ENCODE data around the gene SYT11.
A peak's percentile ranks its signal among the peaks of the same experiment; 100 is the strongest.
"Not testable (repeated sequence)": the region's sequence is repeated elsewhere in the genome, so short reads cannot be mapped to it uniquely, and the experiment has no call there.

SYT11 gene

GRCh38 chr1:155889566-155889965 is 30.2 kb downstream of the SYT11 start:
- no peak overlapping the region for H3K9ac ChIP-seq
- H3K4me3 ChIP-seq: no peak overlapping the region
- no peak overlapping the region for H3K4me2 ChIP-seq
- H3K27ac ChIP-seq: no peak overlapping the region
- H4K20me1 ChIP-seq: peaks cover 0 to 18% (median 0%) of the 10 kb centered on the region in 11 experiments; a peak in 3 of 22 replicates
- H3K9me3 ChIP-seq (replicated peaks in 1 of 11): no peaks in the 10 kb centered on the region
- H3K4me1 ChIP-seq: peaks cover 6 to 24% (median 14%) of the 10 kb centered on the region in 10 experiments; a peak in 17 of 20 replicates
- peaks cover 8 to 63% (median 42%) of the 10 kb centered on the region in 11 experiments; a peak in 20 of 22 replicates for H3K36me3 ChIP-seq
- no peaks in the 10 kb centered on the region for H3K27me3 ChIP-seq
- TF ChIP-seq Cebpa-rat (IDR thresholded peaks at IDR 0.05): no peak

GRCh38 chr1:155890251-155890650 is 30.9 kb downstream of the SYT11 start:
- H3K4me3 ChIP-seq: no peak overlapping the region
- H3K27me3 ChIP-seq: no peaks in the 10 kb centered on the region
- H3K9ac ChIP-seq: no peak overlapping the region
- H3K4me1 ChIP-seq: peaks cover 6 to 26% (median 14%) of the 10 kb centered on the region in 10 experiments; a peak in 17 of 20 replicates
- no peak overlapping the region for H3K27ac ChIP-seq
- H3K9me3 ChIP-seq (replicated peaks in 1 of 11): no peaks in the 10 kb centered on the region
- peaks cover 0 to 11% (median 0%) of the 10 kb centered on the region in 11 experiments; a peak in 3 of 22 replicates for H4K20me1 ChIP-seq
- no peak for TF ChIP-seq Cebpa-rat (IDR thresholded peaks at IDR 0.05)
- H3K36me3 ChIP-seq: peaks cover 10 to 63% (median 37%) of the 10 kb centered on the region in 11 experiments; a peak in 20 of 22 replicates
- no peak overlapping the region for H3K4me2 ChIP-seq

GRCh38 chr1:155892796-155893195 is 33.4 kb downstream of the SYT11 start:
- H3K9ac ChIP-seq: 0 out of 22 replicates have a peak overlapping the region, but pooled peaks of 1 of the 11 experiments have one; percentile 2
- TF ChIP-seq Cebpa-rat (IDR thresholded peaks at IDR 0.05): no peak
- no peaks in the 10 kb centered on the region for H3K9me3 ChIP-seq (replicated peaks in 1 of 11)
- no peak overlapping the region for H3K4me3 ChIP-seq
- peak overlapping the region in 3 of 11 experiments; percentile 2 to 27 (median 18); a peak in 3 of 22 replicates for H3K27ac ChIP-seq
- H4K20me1 ChIP-seq: peaks cover 0 to 17% (median 3%) of the 10 kb centered on the region in 11 experiments; a peak in 5 of 22 replicates
- no peaks in the 10 kb centered on the region for H3K27me3 ChIP-seq
- H3K4me2 ChIP-seq: no peak overlapping the region
- peaks cover 6 to 26% (median 14%) of the 10 kb centered on the region in 10 experiments; a peak in 17 of 20 replicates for H3K4me1 ChIP-seq
- H3K36me3 ChIP-seq: peaks cover 23 to 63% (median 38%) of the 10 kb centered on the region in 11 experiments

GRCh38 chr1:155893389-155894142 is 34.2 kb downstream of the SYT11 start:
- peak overlapping the region in 2 of 11 experiments; percentile 14 to 29; a peak in 3 of 22 replicates for H3K9ac ChIP-seq
- peaks cover 25 to 63% (median 35%) of the 10 kb centered on the region in 11 experiments for H3K36me3 ChIP-seq
- 0 out of 22 replicates have a peak, but pooled peaks of 1 of the 11 experiments have one; percentile 13 for TF ChIP-seq Cebpa-rat (IDR thresholded peaks at IDR 0.05)
- no peak overlapping the region for H3K4me3 ChIP-seq
- peak overlapping the region in 4 of 11 experiments; percentile 4 to 41 (median 11); a peak in 8 of 22 replicates for H3K27ac ChIP-seq
- peaks cover 6 to 26% (median 14%) of the 10 kb centered on the region in 10 experiments; a peak in 17 of 20 replicates for H3K4me1 ChIP-seq
- peaks cover 0 to 23% (median 5%) of the 10 kb centered on the region in 11 experiments; a peak in 7 of 22 replicates for H4K20me1 ChIP-seq
- no peaks in the 10 kb centered on the region for H3K9me3 ChIP-seq (replicated peaks in 1 of 11)
- no peaks in the 10 kb centered on the region for H3K27me3 ChIP-seq
- H3K4me2 ChIP-seq: peak overlapping the region in 6 of 11 experiments; percentile 16 to 50 (median 36); a peak in 11 of 22 replicates

- H3K4me1 ChIP-seq: peaks cover 6 to 26% (median 14%) of the 10 kb centered on the region in 10 experiments; a peak in 17 of 20 replicates
- H3K27ac ChIP-seq; H3K9me3 ChIP-seq (replicated peaks in 1 of 11); H3K27me3 ChIP-seq; H3K4me2 ChIP-seq; H3K4me3 ChIP-seq; H3K9ac ChIP-seq: not testable (repeated sequence)
- peaks cover 0 to 44% (median 14%) of the 10 kb centered on the region in 11 experiments; a peak in 10 of 22 replicates for H4K20me1 ChIP-seq
- H3K36me3 ChIP-seq: peaks cover 44 to 66% (median 52%) of the 10 kb centered on the region in 11 experiments
Measured at GRCh38 chr1:155895617-155896016, 36.2 kb downstream of the SYT11 start.

- Histone ChIP-seq H3K36me3 (peaks cover 52 to 75% (median 60%) of the 10 kb centered on the region in 11 experiments), H3K4me1 (peaks cover 6 to 26% (median 14%) of the 10 kb centered on the region in 10 experiments; a peak in 17 of 20 replicates), H4K20me1 (peaks cover 0 to 48% (median 14%) of the 10 kb centered on the region in 11 experiments; a peak in 11 of 22 replicates)
- not testable (repeated sequence) for H3K4me3 ChIP-seq; H3K27me3 ChIP-seq; H3K27ac ChIP-seq; H3K9me3 ChIP-seq (replicated peaks in 1 of 11); H3K4me2 ChIP-seq; H3K9ac ChIP-seq
Measured at GRCh38 chr1:155896476-155896875, 37.1 kb downstream of the SYT11 start.

- Histone ChIP-seq H3K4me3 (no peak overlapping the region), H3K9ac (no peak overlapping the region), H3K4me1 (peaks cover 6 to 21% (median 14%) of the 10 kb centered on the region in 10 experiments; a peak in 17 of 20 replicates), H4K20me1 (peaks cover 0 to 57% (median 16%) of the 10 kb centered on the region in 11 experiments; a peak in 11 of 22 replicates), H3K9me3 (replicated peaks in 1 of 11) (no peaks in the 10 kb centered on the region), H3K36me3 (peaks cover 65 to 88% (median 73%) of the 10 kb centered on the region in 11 experiments), H3K27ac (no peak overlapping the region), H3K4me2 (no peak overlapping the region), H3K27me3 (no peaks in the 10 kb centered on the region)
- no peak for TF ChIP-seq Cebpa-rat (IDR thresholded peaks at IDR 0.05)
Measured at GRCh38 chr1:155897746-155898145, 38.4 kb downstream of the SYT11 start.

- no peak for TF ChIP-seq Cebpa-rat (IDR thresholded peaks at IDR 0.05)
- peaks cover 0 to 10% (median 4%) of the 10 kb centered on the region in 10 experiments; a peak in 15 of 20 replicates for H3K4me1 ChIP-seq
- H3K27me3 ChIP-seq: no peaks in the 10 kb centered on the region
- no peak overlapping the region for H3K4me2 ChIP-seq
- 0 out of 22 replicates have a peak overlapping the region, but pooled peaks of 1 of the 11 experiments have one; percentile 9 for H3K9ac ChIP-seq
- no peaks in the 10 kb centered on the region for H3K9me3 ChIP-seq (replicated peaks in 1 of 11)
- no peak overlapping the region for H3K4me3 ChIP-seq
- peaks cover 0 to 56% (median 16%) of the 10 kb centered on the region in 11 experiments; a peak in 11 of 22 replicates for H4K20me1 ChIP-seq
- H3K27ac ChIP-seq: no peak overlapping the region
- H3K36me3 ChIP-seq: peaks cover 75 to 99% (median 84%) of the 10 kb centered on the region in 11 experiments
Measured at GRCh38 chr1:155898888-155899287, 39.5 kb downstream of the SYT11 start.

- Histone ChIP-seq H3K4me1 (peaks cover 0 to 2% (median 0%) of the 10 kb centered on the region in 10 experiments; a peak in 2 of 20 replicates), H3K27me3 (no peaks in the 10 kb centered on the region), H3K36me3 (peaks cover 83 to 99% (median 92%) of the 10 kb centered on the region in 11 experiments), H3K27ac (no peak overlapping the region), H4K20me1 (peaks cover 0 to 63% (median 16%) of the 10 kb centered on the region in 11 experiments; a peak in 11 of 22 replicates), H3K9ac (0 out of 22 replicates have a peak overlapping the region, but pooled peaks of 1 of the 11 experiments have one; percentile 9), H3K4me3 (no peak overlapping the region), H3K4me2 (no peak overlapping the region), H3K9me3 (replicated peaks in 1 of 11) (no peaks in the 10 kb centered on the region)
- no peak for TF ChIP-seq Cebpa-rat (IDR thresholded peaks at IDR 0.05)
Measured at GRCh38 chr1:155899683-155900082, 40.3 kb downstream of the SYT11 start.
